HCEC 1CT (cell line): ENCODE measurements around the gene AP1S1.
"Not testable (repeated sequence)": the region's sequence is repeated elsewhere in the genome, so short reads cannot be mapped to it uniquely, and the experiment has no call there.

Source experiments
- DNase-seq: peaks from one replicate; pipeline ENCODE4 v3.0.0-alpha.2; 2017

Gene AP1S1

DNA sequence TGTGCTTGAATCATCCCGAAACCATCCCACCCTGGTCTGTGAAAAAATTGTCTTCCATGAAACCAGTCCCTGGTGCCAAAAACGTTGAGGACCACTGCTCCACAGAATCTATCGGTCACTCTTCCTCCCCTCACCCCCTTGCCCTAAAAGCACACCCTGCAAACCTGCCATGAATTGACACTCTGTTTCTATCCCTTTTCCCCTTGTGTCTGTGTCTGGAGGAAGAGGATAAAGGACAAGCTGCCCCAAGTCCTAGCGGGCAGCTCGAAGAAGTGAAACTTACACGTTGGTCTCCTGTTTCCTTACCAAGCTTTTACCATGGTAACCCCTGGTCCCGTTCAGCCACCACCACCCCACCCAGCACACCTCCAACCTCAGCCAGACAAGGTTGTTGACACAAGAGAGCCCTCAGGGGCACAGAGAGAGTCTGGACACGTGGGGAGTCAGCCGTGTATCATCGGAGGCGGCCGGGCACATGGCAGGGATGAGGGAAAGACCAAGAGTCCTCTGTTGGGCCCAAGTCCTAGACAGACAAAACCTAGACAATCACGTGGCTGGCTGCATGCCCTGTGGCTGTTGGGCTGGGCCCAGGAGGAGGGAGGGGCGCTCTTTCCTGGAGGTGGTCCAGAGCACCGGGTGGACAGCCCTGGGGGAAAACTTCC is 28.2 kb upstream of the AP1S1 start:
- DNase-seq = peak; percentile 65

DNA sequence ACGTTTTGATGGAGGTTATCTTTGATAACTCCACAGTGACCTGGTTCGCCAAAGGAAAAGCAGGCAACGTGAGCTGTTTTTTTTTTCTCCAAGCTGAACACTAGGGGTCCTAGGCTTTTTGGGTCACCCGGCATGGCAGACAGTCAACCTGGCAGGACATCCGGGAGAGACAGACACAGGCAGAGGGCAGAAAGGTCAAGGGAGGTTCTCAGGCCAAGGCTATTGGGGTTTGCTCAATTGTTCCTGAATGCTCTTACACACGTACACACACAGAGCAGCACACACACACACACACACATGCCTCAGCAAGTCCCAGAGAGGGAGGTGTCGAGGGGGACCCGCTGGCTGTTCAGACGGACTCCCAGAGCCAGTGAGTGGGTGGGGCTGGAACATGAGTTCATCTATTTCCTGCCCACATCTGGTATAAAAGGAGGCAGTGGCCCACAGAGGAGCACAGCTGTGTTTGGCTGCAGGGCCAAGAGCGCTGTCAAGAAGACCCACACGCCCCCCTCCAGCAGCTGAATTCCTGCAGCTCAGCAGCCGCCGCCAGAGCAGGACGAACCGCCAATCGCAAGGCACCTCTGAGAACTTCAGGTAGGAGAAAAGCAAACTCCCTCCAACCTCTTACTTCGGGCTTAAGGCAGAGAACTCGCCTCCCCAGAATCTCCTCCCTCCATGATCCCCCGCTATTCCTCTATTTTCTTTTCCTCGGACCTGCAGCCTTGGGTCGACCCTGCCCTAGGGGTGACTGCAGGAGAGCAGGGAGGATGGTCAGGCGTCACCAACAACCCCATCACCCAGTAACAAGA is 27.4 kb upstream of the AP1S1 start, which contains the start of gene SERPINE1:
SERPINE1 (plus strand) TSS at position 454 of the 809 bp plus-strand sequence. CDS start 1,290 bp downstream, outside the sequence.
- DNase-seq = peak; percentile 100

- no peak for DNase-seq
Measured at GRCh38 chr7:101127460-101128039, 26.7 kb upstream of the AP1S1 start.

- peak; percentile 41 for DNase-seq
Measured at GRCh38 chr7:101128040-101128834, 26.0 kb upstream of the AP1S1 start.

- DNase-seq = no peak
Measured at GRCh38 chr7:101129603-101130117, 24.6 kb upstream of the AP1S1 start.

DNA sequence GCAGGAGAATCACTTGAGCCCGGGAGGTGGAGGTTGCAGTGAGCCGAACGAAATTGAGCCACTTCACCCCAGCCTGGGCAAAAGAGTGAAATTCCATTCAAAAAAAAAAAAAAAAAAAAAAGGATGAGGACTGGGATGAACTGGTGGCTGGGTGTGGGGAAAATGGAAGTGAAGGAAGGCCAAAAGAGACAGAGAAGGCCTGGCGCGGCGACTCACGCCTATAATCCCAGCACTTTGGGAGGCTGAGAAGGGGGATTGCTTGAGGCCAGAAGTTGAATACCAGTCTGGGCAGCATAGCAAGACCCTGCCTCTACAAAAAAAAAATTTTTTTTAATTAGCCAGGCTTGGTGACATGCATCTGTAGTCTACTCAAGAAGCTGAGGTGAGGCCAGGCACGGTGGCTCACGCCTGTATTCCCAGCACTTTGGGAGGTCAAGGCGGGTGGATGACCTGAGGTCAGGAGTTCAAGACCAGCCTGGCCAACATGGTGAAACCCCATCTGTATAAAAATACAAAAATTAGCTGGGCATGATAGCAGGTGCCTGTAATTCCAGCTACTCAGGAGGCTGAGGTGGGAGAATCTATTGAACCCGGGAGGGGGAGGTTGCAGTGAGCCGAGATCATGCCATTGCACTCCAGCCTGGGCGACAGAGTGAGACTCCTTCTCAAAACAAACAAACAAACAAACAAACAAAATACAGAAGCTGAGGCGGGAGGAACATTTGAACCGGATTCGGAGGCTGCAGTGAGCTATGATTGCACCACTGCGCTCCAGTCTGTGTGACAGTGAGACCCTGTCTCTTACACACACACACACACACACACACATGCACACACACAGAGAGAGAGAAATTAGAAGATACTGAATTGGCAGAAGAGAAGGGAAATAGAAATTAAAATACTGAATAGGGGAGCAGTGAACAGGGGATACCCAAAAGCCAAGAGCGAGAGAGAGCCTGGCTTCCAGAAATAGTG is 21.4 kb upstream of the AP1S1 start:
- DNase-seq = not testable (repeated sequence)

DNA sequence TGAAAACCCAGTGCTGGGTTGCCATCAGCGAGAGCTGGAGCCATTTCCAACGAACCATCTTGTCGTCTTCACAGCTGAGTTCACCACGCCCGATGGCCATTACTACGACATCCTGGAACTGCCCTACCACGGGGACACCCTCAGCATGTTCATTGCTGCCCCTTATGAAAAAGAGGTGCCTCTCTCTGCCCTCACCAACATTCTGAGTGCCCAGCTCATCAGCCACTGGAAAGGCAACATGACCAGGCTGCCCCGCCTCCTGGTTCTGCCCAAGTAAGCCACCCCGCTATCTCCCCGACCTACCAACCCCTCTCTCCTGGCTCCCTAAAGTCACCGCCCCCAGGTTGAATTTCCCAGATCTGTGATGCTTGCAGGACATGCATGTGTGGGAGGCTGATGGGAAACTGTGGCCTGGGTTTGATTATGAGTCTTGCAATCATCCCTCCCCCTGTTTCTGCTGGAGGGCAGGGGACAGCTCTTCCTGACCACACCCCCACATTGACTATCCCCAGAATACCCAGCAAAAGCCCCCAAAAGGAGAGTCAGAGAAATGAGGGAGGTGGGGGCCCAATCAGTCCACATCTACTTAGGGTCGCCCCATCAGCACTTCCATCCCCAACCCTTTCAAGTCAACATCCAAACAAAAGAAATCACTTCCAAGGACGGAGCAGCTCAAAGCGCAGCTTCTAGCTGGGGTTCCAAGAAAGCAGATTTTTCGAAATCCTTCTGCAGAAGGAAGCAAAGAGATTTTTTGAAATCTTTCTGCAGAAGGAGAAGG is 20.5 kb upstream of the AP1S1 start:
- DNase-seq = peak; percentile 39

DNA sequence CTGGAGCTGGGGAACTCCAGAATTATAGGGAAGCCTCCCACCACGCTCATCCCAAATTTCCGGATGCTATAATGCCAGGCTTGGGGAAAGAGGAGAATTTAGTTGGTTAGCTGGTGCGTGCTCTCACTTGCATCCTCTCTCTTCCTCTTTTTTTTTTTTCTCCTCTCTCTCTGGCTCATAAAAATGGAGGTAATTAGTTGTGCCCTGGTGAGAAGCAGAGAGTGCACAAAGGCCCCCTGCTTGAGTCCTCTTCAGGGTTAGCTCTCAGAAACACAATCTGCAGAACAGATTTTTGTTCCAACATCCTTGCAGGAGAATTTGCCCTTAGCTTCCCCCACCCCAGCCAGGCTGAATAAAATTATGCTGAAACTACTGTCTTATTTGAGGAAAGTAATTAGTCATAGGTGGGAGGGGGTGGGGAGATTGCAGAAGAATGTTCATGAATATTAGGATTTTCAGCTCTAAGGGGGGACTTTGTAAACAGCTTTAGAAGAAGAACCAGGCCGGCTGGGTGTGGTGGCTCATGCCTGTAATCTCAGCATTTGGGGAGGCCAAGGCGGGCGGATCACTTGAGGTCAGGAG is 19.8 kb upstream of the AP1S1 start:
- peak; percentile 45 for DNase-seq

DNA sequence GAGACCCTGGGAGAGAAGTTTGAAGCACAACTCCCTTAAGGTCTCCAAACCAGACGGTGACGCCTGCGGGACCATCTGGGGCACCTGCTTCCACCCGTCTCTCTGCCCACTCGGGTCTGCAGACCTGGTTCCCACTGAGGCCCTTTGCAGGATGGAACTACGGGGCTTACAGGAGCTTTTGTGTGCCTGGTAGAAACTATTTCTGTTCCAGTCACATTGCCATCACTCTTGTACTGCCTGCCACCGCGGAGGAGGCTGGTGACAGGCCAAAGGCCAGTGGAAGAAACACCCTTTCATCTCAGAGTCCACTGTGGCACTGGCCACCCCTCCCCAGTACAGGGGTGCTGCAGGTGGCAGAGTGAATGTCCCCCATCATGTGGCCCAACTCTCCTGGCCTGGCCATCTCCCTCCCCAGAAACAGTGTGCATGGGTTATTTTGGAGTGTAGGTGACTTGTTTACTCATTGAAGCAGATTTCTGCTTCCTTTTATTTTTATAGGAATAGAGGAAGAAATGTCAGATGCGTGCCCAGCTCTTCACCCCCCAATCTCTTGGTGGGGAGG is 16.5 kb upstream of the AP1S1 start:
- no peak for DNase-seq

GRCh38 chr7:101138213-101138870 is 15.9 kb upstream of the AP1S1 start:
- DNase-seq = peak; percentile 96

GRCh38 chr7:101140339-101140699 is 14.0 kb upstream of the AP1S1 start:
- no peak for DNase-seq

- DNase-seq = no peak
Measured at GRCh38 chr7:101140746-101141382, 13.4 kb upstream of the AP1S1 start.

GRCh38 chr7:101151908-101152651 is 2.2 kb upstream of the AP1S1 start:
- DNase-seq = no peak

- no peak for DNase-seq
Measured at GRCh38 chr7:101154693-101155102, 422 bp downstream of the AP1S1 start.

GRCh38 chr7:101155303-101155702 is 1.0 kb downstream of the AP1S1 start:
- DNase-seq = no peak

DNA sequence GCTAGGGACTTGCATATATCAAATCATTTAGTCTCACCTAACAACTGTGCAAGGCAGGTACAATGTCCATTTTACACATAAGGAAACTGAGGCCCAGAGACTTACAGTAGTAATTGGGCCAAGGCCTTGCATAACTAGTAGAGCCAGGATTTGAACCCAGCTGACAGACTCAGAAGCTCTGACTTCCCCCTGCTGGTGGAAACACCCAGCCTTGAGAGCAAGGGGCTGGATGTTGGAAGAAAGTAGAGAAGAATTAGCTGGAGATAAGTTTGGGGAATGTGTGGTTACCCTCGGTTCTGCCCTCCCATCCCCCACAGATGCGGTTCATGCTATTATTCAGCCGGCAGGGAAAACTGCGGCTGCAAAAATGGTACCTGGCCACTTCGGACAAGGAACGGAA is 2.0 kb downstream of the AP1S1 start:
- DNase-seq = no peak

DNA sequence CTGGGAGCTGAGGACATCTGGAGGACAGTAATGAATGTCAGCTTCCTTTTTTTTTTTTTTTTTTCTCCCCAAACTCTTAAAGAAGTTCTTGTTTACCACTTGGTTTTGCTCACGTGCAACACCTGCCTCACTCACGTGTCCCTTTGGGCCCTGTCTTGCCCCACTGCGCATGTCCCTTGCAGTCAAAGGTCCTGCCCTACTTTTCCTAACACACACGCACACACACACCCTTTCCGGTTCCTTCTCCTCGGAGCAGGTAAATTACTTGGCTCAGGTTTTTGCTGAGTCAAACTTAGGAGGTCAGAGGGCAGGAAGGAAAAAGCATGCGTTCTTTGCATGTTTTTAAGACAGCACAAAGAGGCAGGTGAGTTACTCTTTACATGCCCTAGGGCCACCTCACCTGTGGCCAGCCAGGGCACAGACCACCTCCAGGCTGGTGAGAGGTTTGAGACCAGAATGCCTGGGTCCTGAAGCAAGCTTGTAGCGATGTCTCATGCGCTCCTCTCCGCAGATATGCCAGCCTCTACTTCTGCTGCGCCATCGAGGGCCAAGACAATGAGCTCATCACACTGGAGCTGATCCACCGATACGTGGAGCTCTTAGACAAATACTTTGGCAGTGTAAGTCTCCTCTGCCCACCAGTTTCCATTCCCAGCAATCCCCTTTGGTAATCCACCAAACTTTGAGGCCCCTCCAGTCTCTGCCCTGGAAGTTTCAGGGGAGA is 2.8 kb downstream of the AP1S1 start:
- no peak for DNase-seq
